GM12878 (cell line): ENCODE results near the gene WFDC12. TPM values are rescaled to one million over a fixed set of nuclear protein-coding genes. Genes with fewer than 3 reads are reported as not detected.

Source experiments
- ATAC-seq: fragments of 200-7000 bp; cut with Tn5 transposase; 3 replicates; pipeline ENCODE4 v1.9.1; 2020; ENCODE audit warnings: mild to moderate bottlenecking, moderate library complexity
- BruUV-seq: library from RNA; stranded (reverse); fragments of 400-500 nt; replicated peaks from 2 replicates; lab custom pipeline; 2021; lab: Mats Ljungman, UMichigan
- CTCF ChIA-PET: fragments of 300-600 bp; sonication (Branson Sonifier 250); formaldehyde crosslinking; extraction: SDS; loops from one replicate; lab custom pipeline; 2021; ENCODE audit warnings: inconsistent platforms; lab: Yijun Ruan, JAX
- POLR2A ChIA-PET: fragments of 350-600 bp; formaldehyde crosslinking; extraction: SDS; loops from one replicate; lab custom pipeline; 2021; ENCODE audit warnings: inconsistent platforms; lab: Charles Lee
- RAD21 ChIA-PET: fragments of 300-600 bp; sonication (Branson Sonifier 250); formaldehyde crosslinking; loops from one replicate; lab custom pipeline; 2023; ENCODE audit warnings: antibody characterized with exemption; ENCODE audit not compliant: unreplicated experiment; lab: Charles Lee
- SMC1A ChIA-PET: fragments of 300-600 bp; sonication (Branson Sonifier 250); formaldehyde crosslinking; loops from one replicate; lab custom pipeline; 2023; ENCODE audit not compliant: unreplicated experiment, uncharacterized antibody; lab: Charles Lee
- DNase-seq: peaks from one replicate; pipeline ENCODE4 v3.0.0-alpha.2; 2011; ENCODE audit warnings: low read depth, low spot score
- FAIRE-seq: peaks from 3 replicates; lab custom pipeline; 2011; peaks lifted over from hg19 to GRCh38; lab: Jason Lieb, UNC
- H2AFZ ChIP-seq: 2 replicates; pipeline ENCODE4 v1.6.0; 2011; ENCODE audit warnings: low read depth, low read length, control low read depth; ENCODE audit not compliant: control insufficient read depth
- H3K27ac ChIP-seq: 2 replicates; pipeline ENCODE4 v1.5.1; 2011; ENCODE audit warnings: control low read depth; ENCODE audit not compliant: control insufficient read depth, insufficient read depth
- H3K27me3 ChIP-seq, 2 experiments: replicated peaks in 1 of 2; 2 replicates each; pipeline versions ENCODE4 v1.6.0 to v1.6.1; 2011; ENCODE audit warnings: low read length in 1 of 2; ENCODE audit not compliant: control insufficient read depth in 2 of 2, insufficient read depth in 2 of 2
- H3K36me3 ChIP-seq, 2 experiments: 2 replicates each; pipeline ENCODE4 v1.5.1; 2011; ENCODE audit warnings: low read length in 1 of 2; ENCODE audit not compliant: control insufficient read depth in 2 of 2, insufficient read depth in 2 of 2
- H3K4me1 ChIP-seq: 2 replicates; pipeline ENCODE4 v1.6.1; 2011; ENCODE audit warnings: mild to moderate bottlenecking, low read length, moderate library complexity, mixed read lengths; ENCODE audit not compliant: control insufficient read depth, insufficient read depth
- H3K4me2 ChIP-seq: 2 replicates; pipeline ENCODE4 v1.6.0; 2011; ENCODE audit warnings: control low read depth; ENCODE audit not compliant: control insufficient read depth, insufficient read depth
- H3K4me3 ChIP-seq: fragments of 200-600 bp; sonication (generic); 2 replicates; pipeline ENCODE4 v1.5.1; 2016
- H3K79me2 ChIP-seq: 2 replicates; pipeline ENCODE4 v1.6.0; 2011; ENCODE audit warnings: low read length; ENCODE audit not compliant: control insufficient read depth, insufficient read depth
- H3K9ac ChIP-seq: 2 replicates; pipeline ENCODE4 v1.8.0; 2011; ENCODE audit warnings: low read length, control low read depth, mixed read lengths; ENCODE audit not compliant: control insufficient read depth, insufficient read depth
- H3K9me3 ChIP-seq: replicated peaks from 3 replicates; pipeline ENCODE4 v1.5.1; 2011; ENCODE audit warnings: mild to moderate bottlenecking, low read length; ENCODE audit not compliant: control insufficient read depth, insufficient read depth
- H4K20me1 ChIP-seq: 2 replicates; pipeline ENCODE4 v1.6.0; 2011; ENCODE audit not compliant: control insufficient read depth, insufficient read depth
- CBX5 ChIP-seq: sonication (generic); IDR thresholded peaks from 2 replicates; pipeline ENCODE4 v1.6.1; 2016; ENCODE audit warnings: low read depth, moderate library complexity, mild to moderate bottlenecking, inconsistent platforms
- KAT2A ChIP-seq: conservative IDR thresholded peaks from 2 replicates; pipeline ENCODE4 v1.6.1; 2011; ENCODE audit warnings: low read depth, low read length; ENCODE audit not compliant: control insufficient read depth
- POLR2AphosphoS2 ChIP-seq: IDR thresholded peaks from 2 replicates; pipeline ENCODE4 v1.6.1; 2011; ENCODE audit warnings: low read depth, mild to moderate bottlenecking, low read length, improper control_type of control experiment, moderate library complexity
- RCOR1 ChIP-seq: conservative IDR thresholded peaks from 2 replicates; pipeline ENCODE4 v1.6.1; 2012; ENCODE audit warnings: low read depth, low read length, improper control_type of control experiment
- SIX5 ChIP-seq: IDR thresholded peaks from 2 replicates; pipeline ENCODE4 v1.6.1; 2011; ENCODE audit warnings: mild to moderate bottlenecking, low read depth, low read length, moderate library complexity; ENCODE audit not compliant: severe bottlenecking
- WGBS: methylation state at CpG from one replicate; pipeline ENCODE4 v1.1.6; 2016; ENCODE audit warnings: low lambda C conversion rate; ENCODE audit not compliant: insufficient replicate concordance, insufficient coverage; ENCODE audit errors: missing lambda C conversion rate; 5-methylcytosine and 5-hydroxymethylcytosine counted together
- in situ Hi-C: fragments of 300-500 bp; cut with MboI; formaldehyde crosslinking; loops from 9 replicates; pipeline ENCODE4 v1.14.3; 2018; ENCODE audit warnings: mixed read lengths
- intact Hi-C: fragments of 100-400 bp; cut with micrococcal nuclease; formaldehyde crosslinking; loops from one replicate; pipeline ENCODE4 v1.14.2; 2022; ENCODE audit not compliant: unreplicated experiment
- polyA plus RNA-seq, 11 experiments: library from polyadenylated mRNA; depleted of rRNA in 4 of 11; unstranded in 6 of 11; stranded (reverse) in 5 of 11; fragments of >200 nt; fragmentation: Nextera tagmentation in 4 of 11; fragmentation: Illumina TruSeq in 1 of 11; extraction: Ambion mirVana in 4 of 11; extraction: Trizol in 1 of 11; gene quantifications; 1 replicate in 1 of 11; 2 replicates in 10 of 11; pipeline versions ENCODE4 v1.2.1 to v1.2.3, GENCODE V29; 2011 to 2016; ENCODE audit warnings: inconsistent platforms in 2 of 11, missing spikeins in 2 of 11, low read depth in 1 of 11
- total RNA-seq, 4 experiments: library from RNA; depleted of rRNA in 3 of 4; stranded (reverse); fragments of >200 nt in 3 of 4; fragmentation: Illumina TruSeq in 1 of 4; extraction: Trizol in 1 of 4; gene quantifications; 2 replicates each; pipeline versions ENCODE4 v1.2.1 to v1.2.3, GENCODE V29; 2013 to 2021

The WFDC12 gene
- total and polyA plus RNA-seq, 10 of the 15 experiments (the other 5 are each of a cell fraction or from before 2014, with no cell fraction given), result not detected

DNA sequence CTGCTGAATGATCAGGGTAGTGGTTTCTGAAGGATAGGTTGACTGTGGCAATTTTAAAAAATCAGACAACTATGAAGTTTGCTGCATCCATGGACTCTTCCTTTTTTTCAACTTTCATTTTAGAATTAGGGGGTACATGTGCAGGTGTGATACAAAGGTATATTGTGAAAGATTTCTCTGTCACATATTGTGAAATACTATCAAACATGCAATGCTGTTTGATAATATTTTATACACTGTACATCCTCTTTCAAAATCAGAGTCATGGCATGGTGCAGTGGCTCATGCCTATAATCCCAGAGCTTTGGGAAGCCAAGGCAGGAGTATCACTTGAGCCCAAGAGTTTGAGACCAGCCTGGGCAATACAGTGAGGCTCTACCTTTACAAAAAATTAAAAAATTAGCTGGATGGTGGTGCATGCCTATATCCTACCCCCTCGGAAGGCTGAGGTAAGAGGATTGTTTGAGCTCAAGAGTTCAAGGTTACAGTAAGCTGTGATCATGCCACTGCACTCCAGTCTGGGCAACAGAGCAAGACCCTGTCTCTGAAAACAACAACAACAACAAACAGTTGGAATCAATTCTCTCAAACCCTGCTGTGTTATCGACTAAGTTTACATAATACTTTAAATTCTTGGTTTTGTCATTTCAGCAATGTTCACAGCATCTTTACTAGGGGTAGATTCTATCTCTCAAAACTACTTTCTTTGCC is 4.6 kb downstream of the WFDC12 start:
- Histone ChIP-seq H3K4me1 (no peaks in the 10 kb centered on the region), H3K9ac (no peak overlapping the region)
- CTCF ChIA-PET, result no interaction called here
- no peak for TF ChIP-seq KAT2A
- no peak for TF ChIP-seq RCOR1
- no peak for TF ChIP-seq POLR2AphosphoS2
- TF ChIP-seq, all 136 proteins: peak for 0
- H2AFZ ChIP-seq, result no peak overlapping the region
- 3% methylated on average over 2 of the region's 2 CpGs for WGBS
- no peaks in the 10 kb centered on the region for H4K20me1 ChIP-seq
- in situ Hi-C loops (no loop called here), intact Hi-C loops (no loop called here)
- FAIRE-seq, result no peak
- POLR2A ChIA-PET, result no interaction called here
- no peaks in the 10 kb centered on the region for H3K36me3 ChIP-seq
- ATAC-seq, result no peak
- no peaks in the 10 kb centered on the region for H3K79me2 ChIP-seq
- RAD21 ChIA-PET, result no interaction called here
- H3K4me2 ChIP-seq, result no peak overlapping the region
- no TSS peak for BruUV-seq
- H3K27me3 ChIP-seq, result no peaks in the 10 kb centered on the region; a peak in 2 of 4 replicates
- SMC1A ChIA-PET, result no interaction called here
- H3K27ac ChIP-seq, result no peak overlapping the region
- H3K4me3 ChIP-seq, result no peak overlapping the region
- DNase-seq, result no peak
- no peaks in the 10 kb centered on the region for H3K9me3 ChIP-seq

- SMC1A ChIA-PET, result no interaction called here
- Histone ChIP-seq H3K9me3 (no peaks in the 10 kb centered on the region), H3K79me2 (no peaks in the 10 kb centered on the region), H3K4me2 (no peak overlapping the region), H3K27ac (no peak overlapping the region), H3K27me3 (no peaks in the 10 kb centered on the region; a peak in 2 of 4 replicates), H3K4me3 (no peak overlapping the region), H3K36me3 (no peaks in the 10 kb centered on the region), H4K20me1 (no peaks in the 10 kb centered on the region), H3K4me1 (no peaks in the 10 kb centered on the region), H2AFZ (no peak overlapping the region), H3K9ac (no peak overlapping the region)
- CTCF ChIA-PET, result interaction anchor here (0.9 to 1.4 kb wide), 2 partner anchors 23 to 75 kb away, joined by 3 to 4 read pairs; no protein-coding TSS in a partner anchor
- intact Hi-C loops (no loop called here), in situ Hi-C loops (no loop called here)
- TF ChIP-seq SIX5 (no peak), CBX5 (no peak)
- RAD21 ChIA-PET, result no interaction called here
- DNase-seq (no peak), FAIRE-seq (no peak), ATAC-seq (no peak)
- POLR2A ChIA-PET, result no interaction called here
- 55% methylated on average over 2 of the region's 2 CpGs for WGBS
- BruUV-seq, result no TSS peak
These were observed 6.2 kb downstream of the WFDC12 start for GRCh38 chr20:45118028-45118427.
